Loucy (cell line): Measurements from ENCODE around the gene MPL.

Experiments used
- CTCF ChIP-seq: fragments of 200-600 bp; sonication (generic); conservative IDR thresholded peaks from 2 replicates; pipeline ENCODE4 v1.5.1; 2014; ENCODE audit warnings: mild to moderate bottlenecking, antibody characterized with exemption, low read length
- EZH2phosphoT487 ChIP-seq: fragments of 200-600 bp; IDR thresholded peaks from 2 replicates; pipeline ENCODE4 v1.6.1; 2018; ENCODE audit warnings: antibody characterized with exemption, mild to moderate bottlenecking, moderate library complexity, borderline replicate concordance

GRCh38 chr1:43294761-43295160 is 42.9 kb upstream of the MPL start:
- TF ChIP-seq CTCF, result no peak
- no peak for TF ChIP-seq EZH2phosphoT487
